Left lobe of liver (tissue), 1 donor: Measurements from ENCODE around the gene STK32B. TPM values are rescaled to one million over a fixed set of nuclear protein-coding genes. Genes with fewer than 3 reads are reported as not detected.

Experiments used
- total RNA-seq: library from RNA; stranded (reverse); gene quantifications from one replicate; pipeline ENCODE4 v1.2.1, GENCODE V29; 2021
- donor health status: DM: no; HTN: yes; CAD: no.

Gene STK32B
- total RNA-seq, 1 donor from 2014 or later = 0.25 TPM

Other genes with a start within 250 kb of the STK32B start
- 0.33 TPM for gene MSX1, start 191.8 kb upstream of the STK32B start, total RNA-seq
- gene CYTL1, start 32.0 kb upstream of the STK32B start, total RNA-seq = not detected